H9 (cell line): ENCODE data around the gene MBD2. TPM values are rescaled to one million over a fixed set of nuclear protein-coding genes. Genes with fewer than 3 reads are reported as not detected.

Experiments
- DNase-seq: peaks from one replicate; pipeline ENCODE4 v3.0.0-alpha.2; 2017
- H2AFZ ChIP-seq: one replicate; pipeline ENCODE4 v1.6.1; 2013; ENCODE audit warnings: mild to moderate bottlenecking, low read length, control low read depth, moderate library complexity
- H2AK5ac ChIP-seq: 2 replicates; pipeline ENCODE4 v1.6.1; 2013; ENCODE audit warnings: low read length, control low read depth, mixed read lengths; ENCODE audit not compliant: insufficient read length
- H2BK120ac ChIP-seq: one replicate; pipeline ENCODE4 v1.6.1; 2013; ENCODE audit warnings: low read depth, mild to moderate bottlenecking, low read length, control low read depth, inconsistent platforms; ENCODE audit not compliant: poor library complexity, severe bottlenecking
- H2BK12ac ChIP-seq: 2 replicates; pipeline ENCODE4 v1.6.1; 2013; ENCODE audit warnings: low read length, control low read depth, mixed read lengths, low read depth; ENCODE audit not compliant: insufficient read length
- H2BK15ac ChIP-seq: 2 replicates; pipeline ENCODE4 v1.6.1; 2013; ENCODE audit warnings: low read depth, low read length, control low read depth
- H2BK20ac ChIP-seq: one replicate; pipeline ENCODE4 v1.6.1; 2013; ENCODE audit warnings: low read depth, mild to moderate bottlenecking, low read length, control low read depth, inconsistent platforms; ENCODE audit not compliant: poor library complexity, severe bottlenecking
- H2BK5ac ChIP-seq: 2 replicates; pipeline ENCODE4 v1.6.1; 2013; ENCODE audit warnings: low read length, control low read depth, mixed read lengths; ENCODE audit not compliant: insufficient read length
- H3K14ac ChIP-seq: 2 replicates; pipeline ENCODE4 v1.6.1; 2013; ENCODE audit warnings: low read length, control low read depth; ENCODE audit not compliant: insufficient read depth
- H3K18ac ChIP-seq: 2 replicates; pipeline ENCODE4 v1.6.1; 2013; ENCODE audit warnings: low read depth, mild to moderate bottlenecking, mixed read lengths, low read length, control low read depth; ENCODE audit not compliant: insufficient read length
- H3K23ac ChIP-seq: 2 replicates; pipeline ENCODE4 v1.6.1; 2013; ENCODE audit warnings: low read length, control low read depth, mixed read lengths, low read depth; ENCODE audit not compliant: insufficient read length
- H3K23me2 ChIP-seq: 2 replicates; pipeline ENCODE4 v1.6.1; 2013; ENCODE audit warnings: low read depth, mild to moderate bottlenecking, mixed read lengths, low read length, control low read depth; ENCODE audit not compliant: insufficient read length, poor library complexity, severe bottlenecking
- H3K27ac ChIP-seq: 2 replicates; pipeline ENCODE4 v1.5.1; 2013; ENCODE audit warnings: low read length, control low read depth, mixed read lengths, low read depth; ENCODE audit not compliant: insufficient read length
- H3K27me3 ChIP-seq: 2 replicates; pipeline ENCODE4 v1.6.1; 2013; ENCODE audit warnings: low read length, control low read depth, inconsistent platforms; ENCODE audit not compliant: insufficient read depth
- H3K4ac ChIP-seq: 2 replicates; pipeline ENCODE4 v1.6.1; 2013; ENCODE audit warnings: low read depth, mild to moderate bottlenecking, control low read depth, inconsistent platforms, low read length, moderate library complexity
- H3K4me1 ChIP-seq: 2 replicates; pipeline ENCODE4 v1.6.1; 2013; ENCODE audit warnings: low read length, control low read depth, inconsistent platforms; ENCODE audit not compliant: insufficient read depth
- H3K4me2 ChIP-seq: 2 replicates; pipeline ENCODE4 v1.6.1; 2013; ENCODE audit warnings: low read length, control low read depth, mixed read lengths; ENCODE audit not compliant: insufficient read length, insufficient read depth
- H3K56ac ChIP-seq: 2 replicates; pipeline ENCODE4 v1.6.1; 2013; ENCODE audit warnings: low read depth, mild to moderate bottlenecking, mixed read lengths, low read length, control low read depth; ENCODE audit not compliant: insufficient read length
- H3K79me1 ChIP-seq: 2 replicates; pipeline ENCODE4 v1.6.1; 2013; ENCODE audit warnings: low read depth, mild to moderate bottlenecking, moderate library complexity, low read length, control low read depth, inconsistent platforms; ENCODE audit not compliant: insufficient read depth, poor library complexity, severe bottlenecking
- H3K79me2 ChIP-seq: 2 replicates; pipeline ENCODE4 v1.6.1; 2013; ENCODE audit warnings: low read length, control low read depth, inconsistent platforms; ENCODE audit not compliant: insufficient read depth
- H3K9ac ChIP-seq: 2 replicates; pipeline ENCODE4 v1.6.1; 2013; ENCODE audit warnings: low read length, control low read depth, mixed read lengths; ENCODE audit not compliant: insufficient read length; ENCODE audit errors: extremely low read depth
- H3K9me3 ChIP-seq: one replicate; pipeline ENCODE4 v1.6.1; 2013; ENCODE audit warnings: low read depth, low read length, inconsistent platforms; ENCODE audit not compliant: control insufficient read depth
- H3T11ph ChIP-seq: one replicate; pipeline ENCODE4 v1.6.1; 2013; ENCODE audit warnings: mild to moderate bottlenecking, low read length, control low read depth, inconsistent platforms
- H4K20me1 ChIP-seq: one replicate; pipeline ENCODE4 v1.6.1; 2013; ENCODE audit not compliant: control insufficient read depth, insufficient read length, insufficient read depth
- H4K5ac ChIP-seq: 2 replicates; pipeline ENCODE4 v1.6.1; 2013; ENCODE audit warnings: low read depth, mild to moderate bottlenecking, mixed read lengths, low read length, control low read depth; ENCODE audit not compliant: insufficient read length
- H4K8ac ChIP-seq: replicated peaks from 2 replicates; pipeline ENCODE4 v1.6.1; 2013; ENCODE audit warnings: low read length, control low read depth, mixed read lengths, low read depth; ENCODE audit not compliant: insufficient read length
- H4K91ac ChIP-seq: 2 replicates; pipeline ENCODE4 v1.6.1; 2013; ENCODE audit warnings: low read depth, mild to moderate bottlenecking, moderate library complexity, mixed read lengths, low read length, control low read depth; ENCODE audit not compliant: insufficient read length
- H3K27ac Mint-ChIP-seq, 3 experiments: 2 replicates in 2 of 3; 3 replicates in 1 of 3; pipeline ENCODE4 v1.8.0; 2020 to 2021; ENCODE audit warnings: mixed read lengths in 3 of 3, mild to moderate bottlenecking in 1 of 3, moderate library complexity in 1 of 3
- H3K27me3 Mint-ChIP-seq: 2 replicates; pipeline ENCODE4 v1.8.0; 2021; ENCODE audit warnings: low read depth, mild to moderate bottlenecking, moderate library complexity, mixed read lengths
- H3K36me3 Mint-ChIP-seq, 3 experiments: 2 replicates in 2 of 3; 3 replicates in 1 of 3; pipeline ENCODE4 v1.8.0; 2020 to 2021; ENCODE audit warnings: low read depth in 3 of 3, mixed read lengths in 3 of 3; ENCODE audit not compliant: insufficient read depth in 1 of 3
- H3K4me1 Mint-ChIP-seq, 2 experiments: 2 replicates each; pipeline ENCODE4 v1.8.0; 2020; ENCODE audit warnings: mixed read lengths in 2 of 2
- H3K4me3 Mint-ChIP-seq, 2 experiments: 2 replicates in 1 of 2; 3 replicates in 1 of 2; pipeline ENCODE4 v1.8.0; 2020 to 2021; ENCODE audit warnings: mild to moderate bottlenecking in 2 of 2, mixed read lengths in 2 of 2, moderate library complexity in 1 of 2
- H3K9me3 Mint-ChIP-seq, 2 experiments: 2 replicates in 1 of 2; 3 replicates in 1 of 2; pipeline ENCODE4 v1.8.0; 2020; ENCODE audit warnings: mild to moderate bottlenecking in 2 of 2, mixed read lengths in 2 of 2, moderate library complexity in 1 of 2
- CTCF ChIP-seq: fragments of 200-600 bp; sonication (generic); conservative IDR thresholded peaks from 3 replicates; pipeline ENCODE4 v1.8.0; 2021; ENCODE audit warnings: antibody characterized with exemption, mild to moderate bottlenecking
- WGBS: extraction: QIAGEN DNeasy Blood & Tissue Kit; methylation state at CpG from one replicate; pipeline ENCODE4 v1.1.7; 2013; ENCODE audit warnings: missing lambda C conversion rate, low lambda C conversion rate, mixed read lengths; ENCODE audit not compliant: insufficient read length; ENCODE audit errors: extremely low coverage; 5-methylcytosine and 5-hydroxymethylcytosine counted together
- total RNA-seq: library from RNA; stranded (reverse); gene quantifications from 2 replicates; pipeline ENCODE4 v1.2.1, GENCODE V29; 2021

MBD2 gene
- total RNA-seq, 1 experiment from 2014 or later = 34.0 TPM

- no peak overlapping the region for H3K27ac Mint-ChIP-seq
- Histone ChIP-seq H3K27ac (no peak overlapping the region), H3K79me2 (no peaks in the 10 kb centered on the region), H3K14ac (no peak overlapping the region), H4K5ac (no peak overlapping the region), H3K23me2 (no peaks in the 10 kb centered on the region), H3K4me1 (no peaks in the 10 kb centered on the region), H3T11ph (no peak overlapping the region), H3K23ac (no peak overlapping the region), H3K9ac (no peak overlapping the region), H2AK5ac (no peak overlapping the region), H2BK20ac (no peak overlapping the region), H3K4me2 (no peak overlapping the region), H2BK5ac (no peak overlapping the region), H2BK12ac (no peak overlapping the region), H4K8ac (no peak overlapping the region), H3K4ac (no peak overlapping the region), H3K27me3 (no peaks in the 10 kb centered on the region), H3K9me3 (no peaks in the 10 kb centered on the region), H2AFZ (no peak overlapping the region), H3K56ac (no peak overlapping the region), H2BK120ac (no peak overlapping the region), H3K79me1 (no peaks in the 10 kb centered on the region), H3K18ac (no peak overlapping the region), H2BK15ac (no peak overlapping the region), H4K91ac (no peak overlapping the region), H4K20me1 (no peaks in the 10 kb centered on the region)
- H3K36me3 Mint-ChIP-seq = peaks cover 13 to 28% (median 21%) of the 10 kb centered on the region in 3 experiments
- no peak overlapping the region for H3K4me3 Mint-ChIP-seq
- no peak for TF ChIP-seq CTCF
- no peaks in the 10 kb centered on the region for H3K9me3 Mint-ChIP-seq
- no peaks in the 10 kb centered on the region for H3K27me3 Mint-ChIP-seq
- no peak for DNase-seq
- H3K4me1 Mint-ChIP-seq = no peaks in the 10 kb centered on the region
- WGBS = no CpG with 5 or more reads among the region's 3 CpGs
These were observed 26.6 kb downstream of the MBD2 start for GRCh38 chr18:54197747-54198411.
